ENCODE measurements around the gene GRHPR.
"Not testable (repeated sequence)": the region's sequence is repeated elsewhere in the genome, so short reads cannot be mapped to it uniquely, and the experiment has no call there.

The GRHPR gene

GRCh38 chr9:37451628-37452027 lies 29.1 kb downstream of the GRHPR start:
- DNase-seq, result no peak

- DNase-seq, result no peak
These were observed 30.1 kb downstream of the GRHPR start for GRCh38 chr9:37452611-37453010.

GRCh38 chr9:37453827-37454226 lies 31.3 kb downstream of the GRHPR start:
- no peak for DNase-seq

GRCh38 chr9:37454238-37454637 lies 31.7 kb downstream of the GRHPR start:
- no peak for DNase-seq

GRCh38 chr9:37455884-37456647 lies 33.6 kb downstream of the GRHPR start:
- DNase-seq, result no peak

- DNase-seq, result no peak
These were observed 34.3 kb downstream of the GRHPR start for GRCh38 chr9:37456817-37457216.

- no peak for DNase-seq
These were observed 41.5 kb downstream of the GRHPR start for GRCh38 chr9:37464006-37464405.

- peak; percentile 84 for DNase-seq
These were observed 42.1 kb downstream of the GRHPR start for GRCh38 chr9:37464426-37465248.

GRCh38 chr9:37465249-37466036 lies 42.9 kb downstream of the GRHPR start, which contains the start of gene ZBTB5:
ZBTB5 (minus strand) TSS chr9:37465450; CDS start chr9:37442551, 22,899 bp downstream.
- peak; percentile 99 for DNase-seq

GRCh38 chr9:37466037-37466709 lies 43.7 kb downstream of the GRHPR start:
- peak; percentile 15 for DNase-seq

- DNase-seq, result not testable (repeated sequence)
These were observed 45.0 kb downstream of the GRHPR start for GRCh38 chr9:37467530-37467929.

- DNase-seq, result no peak
These were observed 46.1 kb downstream of the GRHPR start for GRCh38 chr9:37468620-37469019.

GRCh38 chr9:37471942-37472684 lies 49.6 kb downstream of the GRHPR start:
- DNase-seq, result no peak

GRCh38 chr9:37473982-37474381 lies 51.5 kb downstream of the GRHPR start:
- not testable (repeated sequence) for DNase-seq

GRCh38 chr9:37474438-37474837 lies 51.9 kb downstream of the GRHPR start:
- no peak for DNase-seq

- DNase-seq, result no peak
These were observed 54.4 kb downstream of the GRHPR start for GRCh38 chr9:37476930-37477329.

GRCh38 chr9:37477443-37477842 lies 54.9 kb downstream of the GRHPR start:
- not testable (repeated sequence) for DNase-seq

- not testable (repeated sequence) for DNase-seq
These were observed 55.6 kb downstream of the GRHPR start for GRCh38 chr9:37477987-37478619.

GRCh38 chr9:37480759-37481158 lies 58.3 kb downstream of the GRHPR start:
- DNase-seq, result no peak

- peak; percentile 96 for DNase-seq
These were observed 63.1 kb downstream of the GRHPR start, which contains the start of gene POLR1E for GRCh38 chr9:37485389-37486255. POLR1E (plus strand) TSS chr9:37485948; CDS start chr9:37486048, 100 bp downstream.
